HEK293 (cell line): ENCODE measurements around the gene GLUD2.

Source experiments
- CTCF ChIA-PET: fragments of 350-600 bp; formaldehyde crosslinking; extraction: SDS; loops from one replicate; lab custom pipeline; 2021; ENCODE audit warnings: antibody characterized with exemption; lab: Yijun Ruan, JAX
- POLR2A ChIA-PET: fragments of 300-600 bp; formaldehyde crosslinking; extraction: SDS; loops from one replicate; lab custom pipeline; 2020; ENCODE audit warnings: antibody characterized with exemption, inconsistent platforms; lab: Yijun Ruan, JAX
- H3K27ac ChIP-seq: fragments of 200-500 bp; sonication (Bioruptor generic); 2 replicates; pipeline ENCODE4 v1.5.1; 2014; ENCODE audit warnings: low read depth, low read length, control low read depth, inconsistent platforms; ENCODE audit errors: extremely low read depth
- H3K36me3 ChIP-seq, 2 experiments: fragments of 200-500 bp in 1 of 2; sonication (Bioruptor generic) in 1 of 2; 1 replicate in 1 of 2; 2 replicates in 1 of 2; pipeline ENCODE4 v1.5.1; 2014 to 2017; ENCODE audit warnings: inconsistent platforms in 2 of 2, low read length in 2 of 2; ENCODE audit not compliant: control insufficient read depth in 2 of 2, insufficient read depth in 1 of 2
- H3K4me1 ChIP-seq: fragments of 200-500 bp; sonication (Bioruptor generic); 2 replicates; pipeline ENCODE4 v1.5.1; 2014; ENCODE audit warnings: mild to moderate bottlenecking, low read length, inconsistent platforms; ENCODE audit not compliant: control insufficient read depth, insufficient read depth
- H3K4me3 ChIP-seq: 2 replicates; pipeline ENCODE4 v1.5.1; 2011; ENCODE audit warnings: low read depth, mild to moderate bottlenecking, control low read depth, low read length, moderate library complexity
- H3K9me3 ChIP-seq: fragments of 200-500 bp; sonication (Bioruptor generic); 2 replicates; pipeline ENCODE4 v1.5.1; 2014; ENCODE audit warnings: low read depth, low read length, inconsistent platforms; ENCODE audit not compliant: control insufficient read depth, insufficient read depth
- BCL11B ChIP-seq: fragments of 450-650 bp; formaldehyde crosslinking; IDR thresholded peaks from 2 replicates; pipeline ENCODE4 v1.5.1; 2016; ENCODE audit warnings: low read depth, missing biosample characterization, missing genetic modification characterization
- KLF7 ChIP-seq: fragments of 450-650 bp; formaldehyde crosslinking; IDR thresholded peaks from 2 replicates; pipeline ENCODE4 v1.5.1; 2016; ENCODE audit warnings: missing biosample characterization, missing genetic modification characterization, borderline replicate concordance
- SP7 ChIP-seq: fragments of 450-650 bp; formaldehyde crosslinking; IDR thresholded peaks from 2 replicates; pipeline ENCODE4 v1.5.1; 2016; ENCODE audit warnings: missing biosample characterization, missing genetic modification characterization
- ZNF133 ChIP-seq: fragments of 450-650 bp; formaldehyde crosslinking; IDR thresholded peaks from 2 replicates; pipeline ENCODE4 v1.5.1; 2016; ENCODE audit warnings: missing biosample characterization, missing genetic modification characterization
- ZNF138 ChIP-seq: fragments of 450-650 bp; formaldehyde crosslinking; IDR thresholded peaks from 2 replicates; pipeline ENCODE4 v1.5.1; 2016; ENCODE audit warnings: missing biosample characterization, missing genetic modification characterization, borderline replicate concordance
- ZNF169 ChIP-seq: fragments of 450-650 bp; formaldehyde crosslinking; IDR thresholded peaks from 2 replicates; pipeline ENCODE4 v1.5.1; 2016; ENCODE audit warnings: missing biosample characterization, missing genetic modification characterization
- ZNF221 ChIP-seq: fragments of 450-650 bp; formaldehyde crosslinking; IDR thresholded peaks from 2 replicates; pipeline ENCODE4 v1.5.1; 2017; ENCODE audit warnings: missing biosample characterization, missing genetic modification characterization, borderline replicate concordance
- ZNF24 ChIP-seq: fragments of 450-650 bp; formaldehyde crosslinking; IDR thresholded peaks from 2 replicates; pipeline ENCODE4 v1.5.1; 2016; ENCODE audit warnings: missing biosample characterization, missing genetic modification characterization
- ZNF280D ChIP-seq: fragments of 450-650 bp; formaldehyde crosslinking; IDR thresholded peaks from 2 replicates; pipeline ENCODE4 v1.5.1; 2016; ENCODE audit warnings: missing biosample characterization, missing genetic modification characterization
- ZNF311 ChIP-seq: fragments of 450-650 bp; formaldehyde crosslinking; IDR thresholded peaks from 2 replicates; pipeline ENCODE4 v1.5.1; 2017; ENCODE audit warnings: missing biosample characterization, missing genetic modification characterization, borderline replicate concordance
- ZNF335 ChIP-seq: fragments of 450-650 bp; formaldehyde crosslinking; conservative IDR thresholded peaks from 2 replicates; pipeline ENCODE4 v1.5.1; 2016; ENCODE audit warnings: missing biosample characterization, missing genetic modification characterization
- ZNF48 ChIP-seq: fragments of 450-650 bp; formaldehyde crosslinking; IDR thresholded peaks from 2 replicates; pipeline ENCODE4 v1.5.1; 2016; ENCODE audit warnings: missing biosample characterization, missing genetic modification characterization
- ZNF514 ChIP-seq: fragments of 450-650 bp; formaldehyde crosslinking; IDR thresholded peaks from 2 replicates; pipeline ENCODE4 v1.5.1; 2016; ENCODE audit warnings: missing biosample characterization, missing genetic modification characterization
- ZNF521 ChIP-seq: fragments of 450-650 bp; formaldehyde crosslinking; IDR thresholded peaks from 2 replicates; pipeline ENCODE4 v1.5.1; 2017; ENCODE audit warnings: missing biosample characterization, mild to moderate bottlenecking, missing genetic modification characterization
- ZNF529 ChIP-seq: fragments of 450-650 bp; formaldehyde crosslinking; IDR thresholded peaks from 2 replicates; pipeline ENCODE4 v1.5.1; 2017; ENCODE audit warnings: missing genetic modification characterization, missing biosample characterization; ENCODE audit not compliant: insufficient replicate concordance
- ZNF555 ChIP-seq: fragments of 450-650 bp; formaldehyde crosslinking; conservative IDR thresholded peaks from 2 replicates; pipeline ENCODE4 v1.5.1; 2017; ENCODE audit warnings: missing biosample characterization, mild to moderate bottlenecking, missing genetic modification characterization, inconsistent platforms
- ZNF558 ChIP-seq: fragments of 450-650 bp; formaldehyde crosslinking; IDR thresholded peaks from 2 replicates; pipeline ENCODE4 v1.5.1; 2016; ENCODE audit warnings: missing biosample characterization, missing genetic modification characterization
- ZNF600 ChIP-seq: fragments of 450-650 bp; formaldehyde crosslinking; IDR thresholded peaks from 2 replicates; pipeline ENCODE4 v1.5.1; 2016; ENCODE audit warnings: missing biosample characterization, missing genetic modification characterization
- ZNF670 ChIP-seq: fragments of 450-650 bp; formaldehyde crosslinking; IDR thresholded peaks from 2 replicates; pipeline ENCODE4 v1.5.1; 2016; ENCODE audit warnings: missing biosample characterization, missing genetic modification characterization, low read depth
- ZNF677 ChIP-seq: fragments of 450-650 bp; IDR thresholded peaks from 2 replicates; pipeline ENCODE4 v1.5.0; 2018; ENCODE audit warnings: missing biosample characterization, mild to moderate bottlenecking, missing genetic modification characterization, moderate library complexity
- ZNF704 ChIP-seq: fragments of 450-650 bp; formaldehyde crosslinking; IDR thresholded peaks from 2 replicates; pipeline ENCODE4 v1.5.1; 2016; ENCODE audit warnings: missing biosample characterization, missing genetic modification characterization
- TF ChIP-seq, protein P1 (sequence below): fragments of 450-650 bp; IDR thresholded peaks from 2 replicates; pipeline ENCODE4 v1.5.1; 2018; ENCODE audit warnings: missing biosample characterization, missing genetic modification characterization
- TF ChIP-seq, protein P2 (sequence below): fragments of 450-650 bp; formaldehyde crosslinking; IDR thresholded peaks from 2 replicates; pipeline ENCODE4 v1.5.1; 2016; ENCODE audit warnings: missing biosample characterization, missing genetic modification characterization, borderline replicate concordance

Gene GLUD2

DNA sequence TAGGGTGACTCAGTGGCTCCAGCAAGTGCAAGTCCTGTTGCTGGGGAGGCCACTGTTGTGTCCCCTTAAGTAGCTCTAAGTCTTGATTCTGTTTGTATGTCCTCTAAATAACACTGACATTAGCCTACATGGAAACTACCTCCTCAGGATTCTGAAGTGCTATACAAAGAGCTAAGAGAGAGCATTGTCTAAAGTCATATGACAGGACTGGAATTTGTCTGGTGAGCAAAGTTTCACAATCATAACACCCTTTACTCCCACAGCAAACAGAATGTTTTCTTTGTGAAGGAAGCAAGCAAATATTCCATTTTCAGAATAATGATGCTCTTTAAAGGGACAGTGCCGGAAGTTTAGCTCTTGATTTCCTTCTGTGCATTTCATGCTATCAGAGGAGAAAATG, 38.5 kb upstream of the GLUD2 start (continued):
- TF ChIP-seq ZNF221 (tag by site-specific recombination), result no peak
- no peak for TF ChIP-seq ZNF704
- no peak for TF ChIP-seq ZNF555 (tag by site-specific recombination)
- TF ChIP-seq ZNF169, result no peak
- TF ChIP-seq ZNF138, result no peak
- TF ChIP-seq ZNF529 (tag by site-specific recombination), result no peak

GRCh38 chrX:121009764-121010163, 37.6 kb upstream of the GLUD2 start:
- Histone ChIP-seq H3K9me3 (no peaks in the 10 kb centered on the region), H3K4me3 (no peak overlapping the region), H3K4me1 (no peaks in the 10 kb centered on the region), H3K36me3 (no peaks in the 10 kb centered on the region), H3K27ac (no peak overlapping the region)
- CTCF ChIA-PET, result no interaction called here
- TF ChIP-seq ZNF48 (tag by site-specific recombination) (no peak), ZNF280D (tag by site-specific recombination) (no peak)
- TF ChIP-seq, protein P1, sequence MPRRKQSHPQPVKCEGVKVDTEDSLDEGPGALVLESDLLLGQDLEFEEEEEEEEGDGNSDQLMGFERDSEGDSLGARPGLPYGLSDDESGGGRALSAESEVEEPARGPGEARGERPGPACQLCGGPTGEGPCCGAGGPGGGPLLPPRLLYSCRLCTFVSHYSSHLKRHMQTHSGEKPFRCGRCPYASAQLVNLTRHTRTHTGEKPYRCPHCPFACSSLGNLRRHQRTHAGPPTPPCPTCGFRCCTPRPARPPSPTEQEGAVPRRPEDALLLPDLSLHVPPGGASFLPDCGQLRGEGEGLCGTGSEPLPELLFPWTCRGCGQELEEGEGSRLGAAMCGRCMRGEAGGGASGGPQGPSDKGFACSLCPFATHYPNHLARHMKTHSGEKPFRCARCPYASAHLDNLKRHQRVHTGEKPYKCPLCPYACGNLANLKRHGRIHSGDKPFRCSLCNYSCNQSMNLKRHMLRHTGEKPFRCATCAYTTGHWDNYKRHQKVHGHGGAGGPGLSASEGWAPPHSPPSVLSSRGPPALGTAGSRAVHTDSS (tag by site-specific recombination), result no peak
- TF ChIP-seq, all 188 proteins: peak for 0
- POLR2A ChIA-PET, result no interaction called here

- no peak overlapping the region for H3K4me3 ChIP-seq
- no peak for TF ChIP-seq ZNF311 (tag by site-specific recombination)
- no peak for TF ChIP-seq ZNF24 (tag by site-specific recombination)
- no peak for TF ChIP-seq ZNF600 (tag by site-specific recombination)
- no peak for TF ChIP-seq ZNF514
- TF ChIP-seq ZNF335 (tag by site-specific recombination), result no peak
- no peak for TF ChIP-seq KLF7 (tag by site-specific recombination)
- no peak for TF ChIP-seq ZNF558 (tag by site-specific recombination)
- TF ChIP-seq ZNF521 (tag by site-specific recombination), result no peak
- TF ChIP-seq, protein P2, sequence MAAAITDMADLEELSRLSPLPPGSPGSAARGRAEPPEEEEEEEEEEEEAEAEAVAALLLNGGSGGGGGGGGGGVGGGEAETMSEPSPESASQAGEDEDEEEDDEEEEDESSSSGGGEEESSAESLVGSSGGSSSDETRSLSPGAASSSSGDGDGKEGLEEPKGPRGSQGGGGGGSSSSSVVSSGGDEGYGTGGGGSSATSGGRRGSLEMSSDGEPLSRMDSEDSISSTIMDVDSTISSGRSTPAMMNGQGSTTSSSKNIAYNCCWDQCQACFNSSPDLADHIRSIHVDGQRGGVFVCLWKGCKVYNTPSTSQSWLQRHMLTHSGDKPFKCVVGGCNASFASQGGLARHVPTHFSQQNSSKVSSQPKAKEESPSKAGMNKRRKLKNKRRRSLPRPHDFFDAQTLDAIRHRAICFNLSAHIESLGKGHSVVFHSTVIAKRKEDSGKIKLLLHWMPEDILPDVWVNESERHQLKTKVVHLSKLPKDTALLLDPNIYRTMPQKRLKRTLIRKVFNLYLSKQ (tag by site-specific recombination), result no peak
- TF ChIP-seq ZNF670 (tag by site-specific recombination), result no peak
- TF ChIP-seq ZNF133 (tag by site-specific recombination), result no peak
- TF ChIP-seq SP7 (tag by site-specific recombination), result no peak
- no peak for TF ChIP-seq ZNF677 (tag by site-specific recombination)
- TF ChIP-seq BCL11B (tag by site-specific recombination), result no peak
- no peaks in the 10 kb centered on the region for H3K4me1 ChIP-seq
- no peaks in the 10 kb centered on the region for H3K9me3 ChIP-seq
- no peaks in the 10 kb centered on the region for H3K36me3 ChIP-seq
- H3K27ac ChIP-seq, result no peak overlapping the region
- ChIA-PET CTCF (no interaction called here), POLR2A (no interaction called here)
Measured at GRCh38 chrX:121010218-121010617, 37.2 kb upstream of the GLUD2 start.
